ENCODE results near the gene PCBP3. TPM values are rescaled to one million over a fixed set of nuclear protein-coding genes. Genes with fewer than 3 reads are reported as not detected.

The PCBP3 gene
- total and polyA plus RNA-seq, 2 of the 8 experiments (the other 6 are each of a cell fraction or from before 2014, with no cell fraction given): 3.5 to 6.3 TPM

DNA sequence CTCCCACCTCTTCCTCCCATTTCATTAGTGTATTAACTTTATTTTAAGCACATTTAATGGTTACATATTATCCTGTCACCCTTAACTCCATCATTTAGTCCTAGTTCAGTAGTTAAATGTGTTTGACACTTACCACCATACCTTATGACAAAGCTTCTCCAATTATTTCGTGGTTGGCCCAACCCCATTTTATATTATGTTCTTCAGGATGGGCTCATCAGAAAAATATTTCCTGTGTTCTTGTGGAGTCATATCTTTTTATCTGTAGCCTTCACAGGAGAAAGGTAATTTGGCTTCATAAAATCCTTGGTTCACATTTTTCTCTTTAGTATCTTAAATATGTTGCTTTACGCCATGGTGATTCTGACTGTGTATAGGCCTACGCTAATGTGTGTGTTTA is 195.7 kb downstream of the PCBP3 start:
- peaks cover 13 to 15% of the 10 kb centered on the region in 2 experiments for H3K9me3 ChIP-seq (ENCODE audit: insufficient read depth in 2 of 2, low read depth in 1 of 2, low read length in 1 of 2)
- H3K4me1 ChIP-seq (replicated peaks in 1 of 4; ENCODE audit: control insufficient read depth in 3 of 4, insufficient read depth in 4 of 4, low read length in 3 of 4): peaks cover 0 to 2% (median 0%) of the 10 kb centered on the region in 4 experiments; a peak in 1 of 7 replicates
- no peaks in the 10 kb centered on the region for H3K23me2 ChIP-seq (ENCODE audit: low read depth, low read length)
- no peaks in the 10 kb centered on the region for H3K79me2 ChIP-seq (ENCODE audit: control insufficient read depth in 1 of 2, insufficient read depth in 2 of 2, low read length in 2 of 2)
- no peak overlapping the region for H2BK12ac ChIP-seq (ENCODE audit: low read depth, low read length)
- no peak overlapping the region for H3K14ac ChIP-seq (ENCODE audit: insufficient read length)
- no peak overlapping the region for H4K91ac ChIP-seq (replicated peaks; ENCODE audit: insufficient read length, low read length)
- no peak overlapping the region for H4K5ac ChIP-seq (ENCODE audit: insufficient read length, low read depth, low read length)
- no peak for TF ChIP-seq BRCA1 (IDR thresholded peaks at IDR 0.05; ENCODE audit: low read depth, low read length)
- TF ChIP-seq YY1 (IDR thresholded peaks at IDR 0.05; ENCODE audit: low read depth, low read length): no peak
- no peak for TF ChIP-seq BCL11A (IDR thresholded peaks at IDR 0.05; ENCODE audit: low read depth in 2 of 2, low read length in 2 of 2)
- no peak for TF ChIP-seq KDM1A (IDR thresholded peaks at IDR 0.05; ENCODE audit: borderline replicate concordance, low read length)
- no peak for TF ChIP-seq TEAD4 (IDR thresholded peaks at IDR 0.05; ENCODE audit: low read depth, low read length)
- TF ChIP-seq KDM4A (IDR thresholded peaks at IDR 0.05; ENCODE audit: low read depth, low read length, severe bottlenecking): no peak
- TF ChIP-seq MAX (IDR thresholded peaks at IDR 0.05): no peak
- no peak for TF ChIP-seq MAFK (IDR thresholded peaks at IDR 0.05; ENCODE audit: low read depth, low read length)
- no peak for TF ChIP-seq CHD2 (IDR thresholded peaks at IDR 0.05; ENCODE audit: low read length)
- TF ChIP-seq SP2 (IDR thresholded peaks at IDR 0.05; ENCODE audit: low read length): no peak
- TF ChIP-seq NANOG (IDR thresholded peaks at IDR 0.05; ENCODE audit: insufficient read depth, low read depth, low read length, poor library complexity, severe bottlenecking): no peak
- H3K4ac ChIP-seq (replicated peaks; ENCODE audit: insufficient read length, low read depth, low read length): no peak overlapping the region
- ChIA-PET CTCF (ENCODE audit: partially characterized antibody) (interaction anchor here (0.6 kb wide), 1 partner anchor 15 kb away, joined by 3 read pairs; no protein-coding TSS in a partner anchor), POLR2A (ENCODE audit: partially characterized antibody) (no interaction called here)
- no peaks in the 10 kb centered on the region for H3K27me3 ChIP-seq (replicated peaks in 1 of 4; ENCODE audit: control insufficient read depth in 3 of 4, extremely low read depth in 1 of 4, insufficient read depth in 3 of 4, low read length in 3 of 4)
- H3K79me1 ChIP-seq (ENCODE audit: low read depth, low read length): peaks cover 3% of the 10 kb centered on the region; the same call in 1 of the 2 replicates
- no peak overlapping the region for H3K18ac ChIP-seq (ENCODE audit: extremely low read depth, low read length)
- H4K20me1 ChIP-seq (replicated peaks in 1 of 2; ENCODE audit: control insufficient read depth in 1 of 2, insufficient read depth in 2 of 2, low read length in 2 of 2): no peaks in the 10 kb centered on the region
- DNase-seq (ENCODE audit: low read depth in 1 of 2, low spot score in 2 of 2) (no peak), FAIRE-seq (no peak)
- no peak overlapping the region for H2BK15ac ChIP-seq (ENCODE audit: low read length)
- no peaks in the 10 kb centered on the region for H3K36me3 ChIP-seq (ENCODE audit: control insufficient read depth in 2 of 4, insufficient read depth in 4 of 4, low read length in 3 of 4)
- no peak overlapping the region for H3K27ac ChIP-seq (ENCODE audit: low read depth, low read length)
- 97% methylated on average over 3 of the region's 3 CpGs; no CpG with 5 or more reads in 1 of the 2 experiments for WGBS, 2 experiments (ENCODE audit: extremely low coverage in 1 of 2, insufficient coverage in 1 of 2, insufficient read length in 1 of 2, insufficient replicate concordance in 2 of 2, low coverage in 1 of 2, low lambda C conversion rate in 2 of 2, missing lambda C conversion rate in 1 of 2)
- H3K56ac ChIP-seq (replicated peaks; ENCODE audit: insufficient read length, low read depth, low read length): no peak overlapping the region
- no peak overlapping the region for H2AK5ac ChIP-seq (ENCODE audit: low read depth, low read length)
- H4K8ac ChIP-seq (ENCODE audit: extremely low read depth, insufficient read depth, low read length): no peak overlapping the region
- no peak overlapping the region for H3K23ac ChIP-seq (ENCODE audit: insufficient read length)
- H2BK120ac ChIP-seq (replicated peaks; ENCODE audit: low read depth, low read length): no peak overlapping the region
- no peak overlapping the region for H2AFZ ChIP-seq (ENCODE audit: low read length)
- H2BK5ac ChIP-seq (ENCODE audit: low read depth, low read length): no peak overlapping the region
- no peak overlapping the region for H3K9ac ChIP-seq (replicated peaks in 1 of 4; ENCODE audit: extremely low read depth in 1 of 4, low read depth in 3 of 4, low read length in 3 of 4)
- no peak overlapping the region for H2BK20ac ChIP-seq (ENCODE audit: low read length)
- H3K4me3 ChIP-seq (ENCODE audit: extremely low read depth in 1 of 4, insufficient read depth in 2 of 4, low read depth in 3 of 4, low read length in 4 of 4): no peak overlapping the region
- H3K4me2 ChIP-seq (ENCODE audit: insufficient read depth in 1 of 2, low read depth in 2 of 2, low read length in 2 of 2): no peak overlapping the region
